ENCODE measurements around the gene C6orf89.

The C6orf89 gene

DNA sequence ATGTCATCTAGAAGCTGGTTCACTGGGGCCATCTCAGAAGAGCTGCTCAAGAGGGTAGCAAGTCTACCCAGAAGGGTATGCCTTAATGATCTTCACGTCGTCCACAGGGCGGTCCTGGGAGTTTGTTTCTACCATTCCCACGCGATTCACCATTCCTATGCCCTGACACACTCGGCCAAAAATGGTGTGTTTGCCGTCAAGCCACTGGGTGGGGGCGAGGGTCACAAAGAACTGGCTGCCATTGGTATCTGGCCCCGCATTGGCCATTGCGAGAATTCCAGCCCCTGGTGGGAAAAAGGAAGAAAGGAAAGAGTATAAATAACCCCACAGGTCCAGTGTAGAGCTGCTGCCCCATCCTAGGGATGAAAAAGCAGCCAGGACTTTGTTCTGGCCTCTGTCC, 30.0 kb upstream of the C6orf89 start:
- TF ChIP-seq CTCF (IDR thresholded peaks at IDR 0.05; ENCODE audit: extremely low read depth, missing control alignments): no peak
- DNase-seq (ENCODE audit: low spot score): no peak

DNA sequence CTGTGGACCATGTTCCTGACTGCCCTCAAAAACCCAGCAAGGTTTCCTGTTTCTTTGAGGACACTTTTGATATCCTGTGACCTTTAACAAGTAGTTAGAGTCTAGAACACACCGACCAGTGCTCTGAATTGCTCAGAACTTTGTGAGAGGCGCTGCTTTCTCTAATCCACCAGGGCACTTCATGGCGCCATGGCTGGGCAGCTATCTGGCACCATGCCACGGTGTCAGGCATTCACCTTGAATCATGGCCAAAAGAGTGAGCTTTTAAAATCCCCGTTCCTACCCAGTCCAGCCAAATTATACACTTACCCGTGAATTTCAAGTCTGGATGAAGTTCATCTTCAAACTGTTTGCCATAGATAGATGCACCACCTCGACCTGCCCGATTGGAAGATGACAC, 29.5 kb upstream of the C6orf89 start:
- no peak for DNase-seq (ENCODE audit: low spot score)
- TF ChIP-seq CTCF (IDR thresholded peaks at IDR 0.05; ENCODE audit: extremely low read depth, missing control alignments): no peak

- no peak for TF ChIP-seq CTCF (IDR thresholded peaks at IDR 0.05; ENCODE audit: extremely low read depth, missing control alignments)
- DNase-seq (ENCODE audit: low spot score): no peak
Observed at GRCh38 chr6:36857325-36857724, 28.4 kb upstream of the C6orf89 start.

- DNase-seq (ENCODE audit: low spot score): no peak
- no peak for TF ChIP-seq CTCF (IDR thresholded peaks at IDR 0.05; ENCODE audit: extremely low read depth, missing control alignments)
Observed at GRCh38 chr6:36858407-36858981, 27.3 kb upstream of the C6orf89 start.

- TF ChIP-seq CTCF (IDR thresholded peaks at IDR 0.05; ENCODE audit: extremely low read depth, missing control alignments): no peak
- no peak for DNase-seq (ENCODE audit: low spot score)
Observed at GRCh38 chr6:36860126-36860525, 25.6 kb upstream of the C6orf89 start.

GRCh38 chr6:36862164-36862847, 23.4 kb upstream of the C6orf89 start:
- no peak for TF ChIP-seq CTCF (IDR thresholded peaks at IDR 0.05; ENCODE audit: extremely low read depth, missing control alignments)
- DNase-seq (ENCODE audit: low spot score): no peak

DNA sequence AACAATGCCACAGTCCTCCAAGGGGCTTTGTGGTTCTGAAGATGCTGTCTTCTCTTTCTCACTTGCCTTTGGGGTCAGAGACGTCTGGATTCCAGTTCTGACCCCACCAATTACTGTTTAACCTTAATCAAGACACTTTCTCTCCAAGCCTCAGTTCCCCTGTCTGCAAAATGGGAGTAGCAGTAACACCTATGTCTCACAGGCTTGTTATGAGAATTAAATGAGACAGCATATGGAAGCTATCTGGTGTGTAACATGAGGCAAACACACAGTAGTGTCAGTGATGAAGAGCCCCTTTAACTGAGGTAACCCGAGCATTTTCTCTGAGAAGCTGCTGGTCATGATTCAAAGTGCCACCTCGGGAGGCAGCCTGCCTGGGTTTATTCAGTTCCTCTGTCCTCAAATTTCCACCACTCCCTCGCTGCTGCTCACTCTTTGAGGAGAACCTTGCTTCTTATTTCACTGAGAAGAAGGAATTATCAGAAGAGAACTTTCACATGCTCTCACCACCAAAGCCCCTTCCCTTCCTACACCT, 22.8 kb upstream of the C6orf89 start:
- TF ChIP-seq CTCF (IDR thresholded peaks at IDR 0.05; ENCODE audit: extremely low read depth, missing control alignments): no peak
- no peak for DNase-seq (ENCODE audit: low spot score)
